ENCODE data around the gene KCNQ1.

KCNQ1 gene

DNA sequence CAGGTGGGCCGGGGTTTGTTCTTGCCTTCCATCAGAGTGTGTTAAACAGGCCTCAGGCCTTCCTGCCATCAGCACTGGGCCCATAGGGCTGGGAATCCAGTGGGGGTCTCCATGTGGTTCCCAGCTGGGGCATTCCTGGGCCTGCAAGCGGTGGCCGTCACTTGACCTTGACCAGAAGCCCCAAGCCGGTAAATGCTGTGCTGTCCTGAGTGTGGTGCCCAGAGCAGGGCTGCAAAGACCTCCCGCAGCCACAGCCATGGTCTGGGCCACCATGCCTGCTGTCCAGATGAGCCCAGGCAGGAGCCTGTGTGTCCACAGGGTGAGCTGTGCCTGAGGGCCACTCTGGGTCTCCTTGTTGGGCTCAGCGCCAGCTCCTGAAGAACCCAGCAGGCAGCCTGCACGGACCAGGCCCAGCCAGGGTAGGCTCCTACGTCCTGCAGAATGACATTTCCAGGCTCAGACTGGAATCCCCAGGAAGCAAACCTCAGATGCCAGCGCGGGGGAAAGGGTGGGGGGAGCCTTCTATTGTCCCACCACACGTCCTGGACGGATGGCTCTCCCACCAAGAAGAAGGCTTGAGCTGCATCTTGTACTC lies 137.6 kb downstream of the KCNQ1 start:
- H3K79me2 ChIP-seq (ENCODE audit: insufficient read depth, low read length), result no peaks in the 10 kb centered on the region
- H2AFZ ChIP-seq (ENCODE audit: low read length), result no peak overlapping the region
- no peaks in the 10 kb centered on the region for H3F3A ChIP-seq (ENCODE audit: low read depth)
- H3K4me1 ChIP-seq (ENCODE audit: insufficient read depth, low read length, poor library complexity, severe bottlenecking), result no peaks in the 10 kb centered on the region
- no peaks in the 10 kb centered on the region for H3K9me2 ChIP-seq (replicated peaks; ENCODE audit: low read depth, low read length)
- no peak for TF ChIP-seq EZH2phosphoT487 (IDR thresholded peaks at IDR 0.05; ENCODE audit: borderline replicate concordance)
- TF ChIP-seq, protein P1, sequence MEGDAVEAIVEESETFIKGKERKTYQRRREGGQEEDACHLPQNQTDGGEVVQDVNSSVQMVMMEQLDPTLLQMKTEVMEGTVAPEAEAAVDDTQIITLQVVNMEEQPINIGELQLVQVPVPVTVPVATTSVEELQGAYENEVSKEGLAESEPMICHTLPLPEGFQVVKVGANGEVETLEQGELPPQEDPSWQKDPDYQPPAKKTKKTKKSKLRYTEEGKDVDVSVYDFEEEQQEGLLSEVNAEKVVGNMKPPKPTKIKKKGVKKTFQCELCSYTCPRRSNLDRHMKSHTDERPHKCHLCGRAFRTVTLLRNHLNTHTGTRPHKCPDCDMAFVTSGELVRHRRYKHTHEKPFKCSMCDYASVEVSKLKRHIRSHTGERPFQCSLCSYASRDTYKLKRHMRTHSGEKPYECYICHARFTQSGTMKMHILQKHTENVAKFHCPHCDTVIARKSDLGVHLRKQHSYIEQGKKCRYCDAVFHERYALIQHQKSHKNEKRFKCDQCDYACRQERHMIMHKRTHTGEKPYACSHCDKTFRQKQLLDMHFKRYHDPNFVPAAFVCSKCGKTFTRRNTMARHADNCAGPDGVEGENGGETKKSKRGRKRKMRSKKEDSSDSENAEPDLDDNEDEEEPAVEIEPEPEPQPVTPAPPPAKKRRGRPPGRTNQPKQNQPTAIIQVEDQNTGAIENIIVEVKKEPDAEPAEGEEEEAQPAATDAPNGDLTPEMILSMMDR (conservative IDR thresholded peaks at IDR 0.05; ENCODE audit: low read length), result no peak
- no peaks in the 10 kb centered on the region for H3K27me3 ChIP-seq (ENCODE audit: insufficient read depth, low read length, poor library complexity, severe bottlenecking)
- no peaks in the 10 kb centered on the region for H3K9me3 ChIP-seq (ENCODE audit: insufficient read depth, low read depth, low read length)
- no peak overlapping the region for H3K4me3 ChIP-seq (ENCODE audit: low read length, poor library complexity, severe bottlenecking)
- H3K36me3 ChIP-seq (ENCODE audit: insufficient read depth, low read length), result no peaks in the 10 kb centered on the region
- H3K9ac ChIP-seq (ENCODE audit: low read depth, low read length, poor library complexity, severe bottlenecking), result no peak overlapping the region
- H4K20me1 ChIP-seq (ENCODE audit: insufficient read depth, low read length, poor library complexity, severe bottlenecking), result no peaks in the 10 kb centered on the region
- H3K4me2 ChIP-seq (ENCODE audit: low read depth, low read length, poor library complexity, severe bottlenecking), result no peak overlapping the region

DNA sequence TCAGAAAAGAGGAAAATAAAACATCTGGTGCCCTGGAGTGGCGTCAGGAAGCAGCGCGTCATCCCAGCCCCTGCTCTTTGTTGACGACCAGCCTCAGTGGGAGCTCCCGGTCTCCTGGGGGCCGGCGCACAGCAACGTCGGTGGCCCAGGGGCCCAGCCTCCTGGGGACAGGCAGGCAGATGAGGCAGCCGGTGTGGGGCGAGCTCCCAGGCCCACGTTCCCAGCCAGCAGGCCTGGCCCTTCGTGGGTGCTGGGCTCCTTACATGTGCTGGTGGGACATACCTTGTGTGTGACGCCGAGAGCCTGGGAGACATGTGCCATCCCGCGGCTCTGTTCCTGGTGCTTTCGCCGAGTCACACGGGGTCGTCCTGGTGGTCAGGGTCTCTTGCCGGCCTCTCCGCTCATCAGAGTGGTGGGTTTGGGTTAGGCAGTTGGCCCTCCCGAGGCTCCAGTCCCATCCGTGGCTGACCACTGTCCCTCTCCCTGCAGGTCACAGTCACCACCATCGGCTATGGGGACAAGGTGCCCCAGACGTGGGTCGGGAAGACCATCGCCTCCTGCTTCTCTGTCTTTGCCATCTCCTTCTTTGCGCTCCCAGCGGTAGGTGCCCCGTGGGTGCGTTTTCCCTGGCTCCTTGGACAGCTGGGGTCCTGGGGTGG lies 138.3 kb downstream of the KCNQ1 start:
- H3K9ac ChIP-seq (ENCODE audit: low read depth, low read length, poor library complexity, severe bottlenecking), result no peak overlapping the region
- no peaks in the 10 kb centered on the region for H3K9me3 ChIP-seq (ENCODE audit: insufficient read depth, low read depth, low read length)
- no peaks in the 10 kb centered on the region for H3K9me2 ChIP-seq (replicated peaks; ENCODE audit: low read depth, low read length)
- H3F3A ChIP-seq (ENCODE audit: low read depth), result no peaks in the 10 kb centered on the region
- no peak overlapping the region for H3K4me2 ChIP-seq (ENCODE audit: low read depth, low read length, poor library complexity, severe bottlenecking)
- no peaks in the 10 kb centered on the region for H3K79me2 ChIP-seq (ENCODE audit: insufficient read depth, low read length)
- TF ChIP-seq, protein P1 (conservative IDR thresholded peaks at IDR 0.05; ENCODE audit: low read length), result no peak
- no peak for TF ChIP-seq EZH2phosphoT487 (IDR thresholded peaks at IDR 0.05; ENCODE audit: borderline replicate concordance)
- H3K36me3 ChIP-seq (ENCODE audit: insufficient read depth, low read length), result no peaks in the 10 kb centered on the region
- no peak overlapping the region for H2AFZ ChIP-seq (ENCODE audit: low read length)
- H3K4me1 ChIP-seq (ENCODE audit: insufficient read depth, low read length, poor library complexity, severe bottlenecking), result no peaks in the 10 kb centered on the region
- H3K4me3 ChIP-seq (ENCODE audit: low read length, poor library complexity, severe bottlenecking), result no peak overlapping the region
- H4K20me1 ChIP-seq (ENCODE audit: insufficient read depth, low read length, poor library complexity, severe bottlenecking), result no peaks in the 10 kb centered on the region
- H3K27me3 ChIP-seq (ENCODE audit: insufficient read depth, low read length, poor library complexity, severe bottlenecking), result no peaks in the 10 kb centered on the region

DNA sequence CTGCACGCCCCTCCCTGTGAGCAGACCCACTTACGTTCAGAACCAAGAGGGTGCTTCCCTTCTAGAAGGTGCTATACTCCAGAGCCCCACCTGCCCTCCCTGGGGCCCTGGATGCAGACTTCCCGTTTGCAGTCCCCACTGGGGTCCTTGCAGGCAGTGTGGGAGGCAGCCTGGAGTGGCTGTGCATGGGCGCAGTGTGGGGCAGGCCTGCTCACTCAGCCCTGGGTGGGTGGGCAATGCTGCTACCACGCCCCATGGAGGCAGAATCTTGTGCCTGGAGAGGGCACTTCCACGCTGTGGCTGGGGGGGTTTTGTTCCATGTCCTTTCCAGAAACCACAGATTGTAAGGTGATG lies 138.8 kb downstream of the KCNQ1 start:
- no peaks in the 10 kb centered on the region for H3K79me2 ChIP-seq (ENCODE audit: insufficient read depth, low read length)
- no peak overlapping the region for H3K4me2 ChIP-seq (ENCODE audit: low read depth, low read length, poor library complexity, severe bottlenecking)
- TF ChIP-seq EZH2phosphoT487 (IDR thresholded peaks at IDR 0.05; ENCODE audit: borderline replicate concordance), result no peak
- TF ChIP-seq, protein P1 (conservative IDR thresholded peaks at IDR 0.05; ENCODE audit: low read length), result no peak
- no peaks in the 10 kb centered on the region for H3K4me1 ChIP-seq (ENCODE audit: insufficient read depth, low read length, poor library complexity, severe bottlenecking)
- no peaks in the 10 kb centered on the region for H3F3A ChIP-seq (ENCODE audit: low read depth)
- H3K36me3 ChIP-seq (ENCODE audit: insufficient read depth, low read length), result no peaks in the 10 kb centered on the region
- H3K9ac ChIP-seq (ENCODE audit: low read depth, low read length, poor library complexity, severe bottlenecking), result no peak overlapping the region
- no peaks in the 10 kb centered on the region for H4K20me1 ChIP-seq (ENCODE audit: insufficient read depth, low read length, poor library complexity, severe bottlenecking)
- H3K27me3 ChIP-seq (ENCODE audit: insufficient read depth, low read length, poor library complexity, severe bottlenecking), result no peaks in the 10 kb centered on the region
- H3K9me2 ChIP-seq (replicated peaks; ENCODE audit: low read depth, low read length), result no peaks in the 10 kb centered on the region
- no peaks in the 10 kb centered on the region for H3K9me3 ChIP-seq (ENCODE audit: insufficient read depth, low read depth, low read length)
- H3K4me3 ChIP-seq (ENCODE audit: low read length, poor library complexity, severe bottlenecking), result no peak overlapping the region
- H2AFZ ChIP-seq (ENCODE audit: low read length), result no peak overlapping the region

All from Loucy (cell line).